AG04449 (cell line): ENCODE measurements around the gene OR1I1.

Experiments
- CTCF ChIA-PET: fragments of 350-600 bp; formaldehyde crosslinking; extraction: SDS; loops from one replicate; lab custom pipeline; 2021; ENCODE audit warnings: antibody characterized with exemption; lab: Yijun Ruan, JAX
- POLR2A ChIA-PET: fragments of 400-600, 350-600 bp; formaldehyde crosslinking; extraction: SDS; loops from one replicate; lab custom pipeline; 2020; ENCODE audit warnings: antibody characterized with exemption, inconsistent platforms; lab: Yijun Ruan, JAX
- DNase-seq: peaks from one replicate; pipeline ENCODE4 v3.0.0-alpha.2; 2010; ENCODE audit warnings: low read depth, low spot score
- H3K4me3 ChIP-seq: 2 replicates; pipeline ENCODE4 v1.5.1; 2011; ENCODE audit warnings: low read depth, mild to moderate bottlenecking, control low read depth, low read length
- TF ChIP-seq, protein P1 (sequence below): IDR thresholded peaks from one replicate; pipeline ENCODE4 v1.5.1; 2011; ENCODE audit warnings: mild to moderate bottlenecking, moderate library complexity, low read length, control low read depth, inconsistent platforms; ENCODE audit not compliant: insufficient read depth; ENCODE audit errors: missing control alignments

Gene OR1I1

DNA sequence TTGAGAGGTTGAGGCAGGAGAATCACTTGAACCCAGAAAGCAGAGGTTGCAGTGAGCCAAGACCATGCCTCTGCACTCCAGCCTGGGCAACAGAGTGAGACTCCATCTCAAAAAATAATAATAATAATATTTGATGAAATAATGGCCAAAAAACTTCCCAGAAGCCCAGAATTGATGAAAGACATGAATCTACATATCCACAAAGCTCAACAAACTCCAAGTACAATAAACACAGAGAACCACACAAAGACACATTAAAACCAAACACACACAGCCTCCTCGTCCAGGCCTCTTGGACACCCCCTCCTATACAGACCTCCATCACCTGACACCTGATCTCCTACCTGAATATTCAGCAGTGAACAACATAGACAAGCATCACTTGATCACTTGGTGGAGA lies 22.0 kb downstream of the OR1I1 start:
- no peak overlapping the region for H3K4me3 ChIP-seq
- TF ChIP-seq, protein P1, sequence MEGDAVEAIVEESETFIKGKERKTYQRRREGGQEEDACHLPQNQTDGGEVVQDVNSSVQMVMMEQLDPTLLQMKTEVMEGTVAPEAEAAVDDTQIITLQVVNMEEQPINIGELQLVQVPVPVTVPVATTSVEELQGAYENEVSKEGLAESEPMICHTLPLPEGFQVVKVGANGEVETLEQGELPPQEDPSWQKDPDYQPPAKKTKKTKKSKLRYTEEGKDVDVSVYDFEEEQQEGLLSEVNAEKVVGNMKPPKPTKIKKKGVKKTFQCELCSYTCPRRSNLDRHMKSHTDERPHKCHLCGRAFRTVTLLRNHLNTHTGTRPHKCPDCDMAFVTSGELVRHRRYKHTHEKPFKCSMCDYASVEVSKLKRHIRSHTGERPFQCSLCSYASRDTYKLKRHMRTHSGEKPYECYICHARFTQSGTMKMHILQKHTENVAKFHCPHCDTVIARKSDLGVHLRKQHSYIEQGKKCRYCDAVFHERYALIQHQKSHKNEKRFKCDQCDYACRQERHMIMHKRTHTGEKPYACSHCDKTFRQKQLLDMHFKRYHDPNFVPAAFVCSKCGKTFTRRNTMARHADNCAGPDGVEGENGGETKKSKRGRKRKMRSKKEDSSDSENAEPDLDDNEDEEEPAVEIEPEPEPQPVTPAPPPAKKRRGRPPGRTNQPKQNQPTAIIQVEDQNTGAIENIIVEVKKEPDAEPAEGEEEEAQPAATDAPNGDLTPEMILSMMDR: no peak
- no peak for DNase-seq
- CTCF ChIA-PET: interaction anchor here (0.8 to 8.3 kb wide), 5 partner anchors 9 to 455 kb away, joined by 3 to 73 read pairs (median 20); no protein-coding TSS in a partner anchor
- POLR2A ChIA-PET: no interaction called here

DNA sequence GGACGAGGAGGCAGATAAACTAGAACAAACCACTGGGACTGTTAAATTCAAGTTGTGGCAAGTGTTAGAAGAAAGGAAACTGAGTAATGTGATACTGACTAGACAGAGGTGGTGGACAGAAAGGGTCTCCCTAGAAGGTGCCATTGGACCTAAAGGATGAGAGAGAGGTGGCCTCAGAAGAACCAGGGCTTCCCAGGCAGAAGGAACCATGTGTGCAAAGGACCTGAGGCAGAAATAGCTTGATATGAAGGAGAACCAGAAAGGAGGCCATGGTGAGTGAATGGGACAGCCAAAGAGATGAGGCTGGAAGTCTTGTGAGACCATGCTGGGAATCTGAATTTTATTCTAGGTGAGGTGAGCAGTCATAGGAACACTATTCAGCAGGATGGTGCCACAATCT lies 22.4 kb downstream of the OR1I1 start:
- no peak overlapping the region for H3K4me3 ChIP-seq
- ChIA-PET POLR2A (no interaction called here), CTCF (interaction anchor here (0.8 to 8.3 kb wide), 4 partner anchors 8 to 454 kb away, joined by 3 to 73 read pairs (median 12); no protein-coding TSS in a partner anchor)
- no peak for DNase-seq
- TF ChIP-seq, protein P1: no peak

DNA sequence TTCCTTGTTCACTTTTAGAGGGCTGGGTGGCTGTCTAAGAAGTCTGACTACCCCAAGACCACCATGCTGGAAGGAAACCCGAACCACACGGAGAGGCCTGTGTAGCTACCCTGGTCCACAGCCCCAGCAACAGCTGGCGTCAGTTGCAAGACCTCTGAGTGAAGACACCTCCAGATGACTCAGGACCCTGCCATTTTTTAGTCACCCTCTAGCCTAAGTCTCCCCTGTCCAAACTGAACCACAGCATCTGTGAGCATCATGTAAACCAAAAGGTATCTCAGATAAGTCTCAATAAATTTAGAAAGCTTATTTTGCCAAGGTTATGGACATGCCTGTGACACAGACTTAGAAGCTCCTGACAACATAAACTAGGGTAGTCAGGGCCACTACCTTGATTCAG lies 23.0 kb downstream of the OR1I1 start:
- H3K4me3 ChIP-seq: no peak overlapping the region
- no peak for DNase-seq
- CTCF ChIA-PET: interaction anchor here (5.1 to 8.3 kb wide), 2 partner anchors 14 to 454 kb away, joined by 20 to 73 read pairs; no protein-coding TSS in a partner anchor
- TF ChIP-seq, protein P1: no peak
- POLR2A ChIA-PET: no interaction called here

DNA sequence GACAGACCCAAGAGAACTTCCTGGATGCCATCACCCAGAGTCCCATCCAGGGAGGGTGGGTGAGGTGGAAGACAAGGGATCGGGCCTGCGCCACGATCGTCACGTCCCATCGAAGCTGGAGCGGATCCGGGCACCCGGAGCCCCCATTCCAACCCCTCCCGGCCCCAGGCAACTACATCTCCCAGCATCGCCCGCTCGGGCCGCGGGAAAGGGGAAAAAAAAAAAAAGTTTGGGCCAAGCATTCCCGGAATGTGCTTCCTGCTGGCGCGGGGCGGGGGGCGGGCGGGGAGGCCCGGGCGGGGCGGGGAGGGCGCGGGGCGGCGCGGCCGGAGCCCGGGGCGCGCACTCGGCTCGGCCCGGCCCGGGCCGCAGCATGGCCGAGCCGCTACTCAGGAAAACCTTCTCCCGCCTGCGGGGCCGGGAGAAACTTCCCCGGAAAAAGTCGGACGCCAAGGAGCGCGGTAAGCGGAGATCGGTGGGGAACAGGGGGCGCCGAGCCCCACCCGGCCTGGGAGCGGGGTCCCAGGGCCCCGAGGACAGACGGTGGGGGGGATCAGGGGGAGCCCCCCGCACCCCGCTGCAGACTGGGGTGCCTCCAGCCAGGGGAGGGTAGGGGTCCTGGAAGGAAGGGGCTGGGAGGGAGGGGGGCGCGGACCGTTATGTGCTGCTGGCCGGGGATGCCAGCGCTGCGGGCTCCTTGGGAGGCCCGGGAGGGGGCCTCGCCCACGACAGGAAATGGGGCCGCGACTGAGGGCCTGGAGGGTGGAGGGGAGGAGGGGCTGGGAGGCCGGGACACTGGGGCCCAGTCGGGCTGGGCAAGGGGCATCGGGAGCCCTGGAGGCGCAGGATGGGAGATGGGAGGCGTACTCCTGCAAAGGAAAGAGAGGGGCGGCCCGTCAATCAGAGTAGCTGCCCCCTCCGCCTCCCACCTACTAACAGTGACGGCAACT lies 25.3 kb downstream of the OR1I1 start, which contains the start of gene SYDE1:
Gene SYDE1 (plus strand): TSS at position 341 of the 950 bp plus-strand sequence. CDS start 33 bp downstream, at position 374.
- TF ChIP-seq, protein P1: no peak
- ChIA-PET CTCF (interaction anchor here (1.0 to 8.3 kb wide), 7 partner anchors 9 to 551 kb away, joined by 3 to 73 read pairs (median 4); a partner anchor contains a TSS), POLR2A (interaction anchor here (0.6 to 1.8 kb wide), 5 partner anchors 8 to 273 kb away, joined by 3 to 5 read pairs (median 3); a partner anchor contains a TSS)

DNA sequence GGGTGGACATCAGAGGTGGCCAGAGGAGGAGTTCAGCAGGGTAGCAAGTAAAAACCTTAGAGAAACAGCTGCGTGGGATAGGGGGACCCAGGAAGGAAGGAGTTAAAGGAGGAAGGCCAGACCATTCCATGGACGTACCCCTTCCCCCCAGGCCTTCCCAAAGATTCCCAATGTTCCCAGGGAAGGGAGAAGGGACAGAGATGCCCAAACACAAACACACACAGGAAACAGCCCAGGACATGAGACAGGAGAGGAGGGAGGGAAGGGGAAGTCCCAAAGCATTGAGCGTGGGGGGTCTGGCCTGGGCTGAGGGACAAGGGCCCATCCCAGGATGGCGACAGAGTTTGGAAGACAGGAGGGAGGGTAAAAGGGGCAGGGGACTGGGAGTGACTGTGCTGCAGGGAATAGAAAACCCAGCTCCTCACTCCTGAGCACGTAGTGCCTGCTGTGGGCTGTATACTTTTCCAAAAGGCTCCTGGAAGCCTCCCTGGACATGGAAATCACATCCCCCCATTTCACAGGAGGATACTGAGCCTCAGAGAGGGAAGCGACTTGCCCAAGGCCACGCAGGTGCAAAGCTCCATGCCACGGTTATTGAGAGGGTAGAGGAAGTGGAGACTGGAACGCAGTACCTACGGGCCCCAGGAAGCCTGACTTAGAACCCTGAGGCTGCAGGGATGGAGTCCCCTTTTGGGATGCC lies 26.3 kb downstream of the OR1I1 start:
- peak overlapping the region; percentile 81 for H3K4me3 ChIP-seq
- DNase-seq: no peak
- ChIA-PET POLR2A (interaction anchor here (0.6 to 1.8 kb wide), 5 partner anchors 9 to 272 kb away, joined by 3 to 5 read pairs (median 3); a partner anchor contains a TSS), CTCF (interaction anchor here (1.0 to 1.6 kb wide), 4 partner anchors 8 to 552 kb away, joined by 3 to 4 read pairs (median 4); a partner anchor contains a TSS)
- TF ChIP-seq, protein P1: no peak

More for the DNA sequence above, 25.3 kb downstream of the OR1I1 start, which contains the start of gene SYDE1:
- peak within 1 kb of the TSS; percentile 81 for H3K4me3 ChIP-seq
- no peak for DNase-seq
